OCI-LY1 (cell line): Measurements from ENCODE around the gene COMMD7.

Experiments
- H2AFZ ChIP-seq: fragments of 200-600 bp; sonication (generic), shearing (Covaris generic); 2 replicates; pipeline ENCODE4 v1.6.0; 2014; ENCODE audit warnings: antibody characterized with exemption, mild to moderate bottlenecking, low read length
- H3F3A ChIP-seq: fragments of 200-600 bp; sonication (generic), shearing (Covaris generic); 2 replicates; pipeline ENCODE4 v1.6.0; 2014; ENCODE audit warnings: mild to moderate bottlenecking, antibody characterized with exemption, low read length, moderate library complexity; ENCODE audit not compliant: insufficient read depth
- H3K27ac ChIP-seq: fragments of 200-600 bp; sonication (generic); 2 replicates; pipeline ENCODE4 v1.5.1; 2014; ENCODE audit warnings: low read length, mixed run types, mild to moderate bottlenecking, low read depth; ENCODE audit not compliant: poor library complexity, severe bottlenecking
- H3K27me3 ChIP-seq: fragments of 200-600 bp; sonication (generic); 2 replicates; pipeline ENCODE4 v1.6.0; 2014; ENCODE audit warnings: antibody characterized with exemption, mild to moderate bottlenecking, low read length, moderate library complexity; ENCODE audit not compliant: insufficient read depth
- H3K36me3 ChIP-seq: fragments of 200-600 bp; sonication (generic); 2 replicates; pipeline ENCODE4 v1.6.1; 2014; ENCODE audit warnings: mild to moderate bottlenecking, antibody characterized with exemption, low read length, moderate library complexity, mixed read lengths; ENCODE audit not compliant: insufficient read depth
- H3K4me1 ChIP-seq: fragments of 200-600 bp; sonication (generic); 2 replicates; pipeline ENCODE4 v1.5.1; 2014; ENCODE audit warnings: mild to moderate bottlenecking, low read length, moderate library complexity; ENCODE audit not compliant: insufficient read depth, severe bottlenecking
- H3K4me2 ChIP-seq: fragments of 200-600 bp; sonication (generic), shearing (Covaris generic); 2 replicates; pipeline ENCODE4 v1.6.1; 2014; ENCODE audit warnings: low read length
- H3K4me3 ChIP-seq: fragments of 200-600 bp; sonication (generic); 2 replicates; pipeline ENCODE4 v1.5.1; 2014; ENCODE audit warnings: low read length, low read depth, mild to moderate bottlenecking, mixed read lengths; ENCODE audit not compliant: poor library complexity, severe bottlenecking
- H3K79me2 ChIP-seq: fragments of 200-600 bp; shearing (Covaris generic); 2 replicates; pipeline ENCODE4 v1.6.1; 2016; ENCODE audit warnings: mixed run types, low read length, mixed read lengths; ENCODE audit not compliant: insufficient read depth
- H3K9ac ChIP-seq: fragments of 200-600 bp; sonication (generic), shearing (Covaris generic); 2 replicates; pipeline ENCODE4 v1.6.1; 2014; ENCODE audit warnings: mild to moderate bottlenecking, low read length, mixed read lengths
- H3K9me2 ChIP-seq: fragments of 200-600 bp; sonication (generic), shearing (Covaris generic); 2 replicates; pipeline ENCODE4 v1.6.1; 2014; ENCODE audit warnings: low read depth, mild to moderate bottlenecking, low read length, mixed read lengths
- H3K9me3 ChIP-seq: fragments of 200-600 bp; shearing (Covaris generic); 2 replicates; pipeline ENCODE4 v1.6.1; 2014; ENCODE audit warnings: low read length, mixed read lengths
- H4K20me1 ChIP-seq: fragments of 200-600 bp; sonication (generic), shearing (Covaris generic); 2 replicates; pipeline ENCODE4 v1.6.0; 2016; ENCODE audit warnings: mild to moderate bottlenecking, low read length; ENCODE audit not compliant: insufficient read depth
- CTCF ChIP-seq: fragments of 200-600 bp; sonication (generic), shearing (Covaris generic); IDR thresholded peaks from 2 replicates; pipeline ENCODE4 v1.5.1; 2017; ENCODE audit warnings: mild to moderate bottlenecking, antibody characterized with exemption, low read length, moderate library complexity, mixed read lengths
- EZH2 ChIP-seq: fragments of 200-600 bp; sonication (generic), shearing (Covaris generic); IDR thresholded peaks from 2 replicates; pipeline ENCODE4 v1.8.0; 2017; ENCODE audit warnings: borderline replicate concordance, mixed run types, mild to moderate bottlenecking, antibody characterized with exemption, low read length, moderate library complexity, mixed read lengths

The COMMD7 gene

GRCh38 chr20:32780278-32780677, 37.0 kb upstream of the COMMD7 start:
- no peaks in the 10 kb centered on the region for H3K9me2 ChIP-seq
- TF ChIP-seq CTCF (no peak), EZH2 (no peak)
- H3K9ac ChIP-seq, result no peak overlapping the region
- peaks cover 22% of the 10 kb centered on the region for H3K4me1 ChIP-seq
- H3K4me3 ChIP-seq, result no peak overlapping the region
- no peaks in the 10 kb centered on the region for H3K27me3 ChIP-seq
- H3F3A ChIP-seq, result no peaks in the 10 kb centered on the region; the same call in 1 of the 2 replicates
- H3K4me2 ChIP-seq, result no peak overlapping the region
- H3K9me3 ChIP-seq, result no peaks in the 10 kb centered on the region
- no peak overlapping the region for H3K27ac ChIP-seq
- H2AFZ ChIP-seq, result no peak overlapping the region
- H3K79me2 ChIP-seq, result 0 out of 2 replicates have a peak, but pooled peaks cover 4% of the 10 kb centered on the region
- H4K20me1 ChIP-seq, result no peaks in the 10 kb centered on the region
- H3K36me3 ChIP-seq, result peaks cover 22% of the 10 kb centered on the region; the same call in 1 of the 2 replicates

- Histone ChIP-seq H3K27me3 (no peaks in the 10 kb centered on the region), H3K79me2 (0 out of 2 replicates have a peak, but pooled peaks cover 4% of the 10 kb centered on the region), H3K4me1 (peaks cover 25% of the 10 kb centered on the region), H3K9me2 (no peaks in the 10 kb centered on the region), H4K20me1 (no peaks in the 10 kb centered on the region), H3K36me3 (peaks cover 17% of the 10 kb centered on the region; the same call in 1 of the 2 replicates), H3K9ac (no peak overlapping the region), H3K9me3 (no peaks in the 10 kb centered on the region), H3K27ac (no peak overlapping the region), H3K4me3 (no peak overlapping the region), H3F3A (no peaks in the 10 kb centered on the region; the same call in 1 of the 2 replicates), H3K4me2 (no peak overlapping the region), H2AFZ (no peak overlapping the region)
- peak; percentile 12; the same call in 1 of the 2 replicates for TF ChIP-seq CTCF
- no peak for TF ChIP-seq EZH2
These were observed 36.4 kb upstream of the COMMD7 start for GRCh38 chr20:32779500-32780211.

- no peak overlapping the region for H3K4me3 ChIP-seq
- TF ChIP-seq EZH2 (no peak), CTCF (no peak)
- H3F3A ChIP-seq, result no peaks in the 10 kb centered on the region; the same call in 1 of the 2 replicates
- no peaks in the 10 kb centered on the region for H3K9me3 ChIP-seq
- H2AFZ ChIP-seq, result no peak overlapping the region
- peak overlapping the region; percentile 44 for H3K27ac ChIP-seq
- H3K27me3 ChIP-seq, result no peaks in the 10 kb centered on the region
- no peaks in the 10 kb centered on the region for H3K9me2 ChIP-seq
- H3K36me3 ChIP-seq, result peaks cover 13% of the 10 kb centered on the region; the same call in 1 of the 2 replicates
- peaks cover 25% of the 10 kb centered on the region for H3K4me1 ChIP-seq
- 0 out of 2 replicates have a peak, but pooled peaks cover 4% of the 10 kb centered on the region for H3K79me2 ChIP-seq
- H4K20me1 ChIP-seq, result no peaks in the 10 kb centered on the region
- no peak overlapping the region for H3K4me2 ChIP-seq
- H3K9ac ChIP-seq, result no peak overlapping the region
These were observed 34.1 kb upstream of the COMMD7 start for GRCh38 chr20:32777177-32777956.
